ENCODE measurements around the gene SLC8A2.

SLC8A2 gene

DNA sequence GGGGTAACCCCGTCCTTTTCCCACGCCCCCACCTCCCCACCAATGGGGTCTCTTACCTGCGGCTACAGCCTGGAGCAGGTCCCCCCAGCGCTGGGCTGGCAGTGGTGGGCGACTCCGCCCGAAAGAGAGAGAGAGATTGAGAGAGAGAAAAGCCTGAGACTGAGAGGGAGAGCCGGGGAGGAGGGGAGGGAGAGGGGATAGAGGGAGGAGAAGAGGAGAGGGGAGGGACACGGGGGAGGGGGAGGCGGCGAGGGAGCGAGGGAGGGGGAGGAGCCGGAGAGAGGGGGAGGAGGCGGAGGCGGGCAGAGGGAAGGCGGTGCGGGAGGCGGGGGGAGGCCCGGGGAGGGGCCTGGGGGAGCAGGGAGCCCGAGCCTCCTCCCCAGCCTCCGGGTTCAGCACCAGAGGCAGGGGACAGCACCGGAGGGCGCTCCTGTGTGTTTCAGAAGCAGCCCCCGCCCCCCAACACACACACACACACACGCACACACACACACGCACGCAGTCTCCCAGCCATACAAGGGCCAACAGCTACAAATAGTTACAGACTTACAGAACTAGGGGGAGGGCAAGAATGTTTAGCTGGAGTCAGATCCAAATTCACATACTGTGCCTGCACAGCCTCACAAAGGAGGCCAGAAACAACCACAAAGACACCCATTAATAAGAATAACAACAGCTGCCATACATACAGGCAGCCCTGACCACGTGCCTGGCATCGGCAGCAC lies at the start of gene SLC8A2:
SLC8A2 (minus strand) TSS at position 161 of the 725 bp plus-strand sequence. CDS start 5,490 bp downstream, outside the sequence.
- DNase-seq = no peak

DNA sequence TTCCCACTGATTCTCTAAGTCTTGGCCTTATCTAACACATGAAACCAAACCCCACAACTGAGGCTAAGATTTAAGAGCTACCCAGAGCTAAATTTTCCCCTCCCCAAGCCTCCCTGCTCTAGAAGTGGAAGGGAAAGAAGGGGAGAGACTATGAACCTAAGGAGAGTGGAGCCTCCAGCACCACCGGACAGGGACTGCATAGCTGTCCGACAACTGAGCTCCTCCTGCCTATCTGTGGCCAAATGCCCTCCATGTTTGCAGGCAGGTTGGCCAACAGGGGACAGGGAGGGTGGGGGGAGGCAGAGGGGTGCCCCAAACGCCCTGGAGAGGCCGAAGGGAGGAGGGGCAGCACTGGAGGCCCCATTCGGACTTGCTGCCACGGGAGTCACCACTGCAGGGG lies 49.1 kb upstream of the SLC8A2 start:
- DNase-seq = no peak

- no peak for DNase-seq
Measured at GRCh38 chr19:47520343-47520806, 48.7 kb upstream of the SLC8A2 start.

GRCh38 chr19:47518854-47519253 lies 47.2 kb upstream of the SLC8A2 start:
- no peak for DNase-seq

DNA sequence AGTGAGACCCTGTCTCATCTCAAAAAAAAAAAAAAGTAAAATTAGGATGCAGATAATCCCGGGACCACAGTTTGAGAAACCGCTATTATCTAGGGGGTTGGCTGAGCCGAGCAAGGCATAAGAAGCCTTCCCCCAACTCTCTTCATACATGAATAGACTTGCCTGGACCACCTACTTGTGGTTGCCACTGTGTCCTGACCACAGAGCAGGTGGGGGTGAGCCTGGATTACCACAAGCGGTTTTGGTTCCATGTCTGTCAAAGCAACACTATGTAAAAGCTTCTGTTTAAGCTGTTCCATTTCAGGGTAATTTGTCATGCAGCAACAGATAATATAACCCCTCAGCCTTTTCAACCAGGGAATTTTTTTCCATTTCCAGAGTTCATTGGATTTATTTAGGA lies 46.4 kb upstream of the SLC8A2 start:
- DNase-seq = peak; percentile 46

DNA sequence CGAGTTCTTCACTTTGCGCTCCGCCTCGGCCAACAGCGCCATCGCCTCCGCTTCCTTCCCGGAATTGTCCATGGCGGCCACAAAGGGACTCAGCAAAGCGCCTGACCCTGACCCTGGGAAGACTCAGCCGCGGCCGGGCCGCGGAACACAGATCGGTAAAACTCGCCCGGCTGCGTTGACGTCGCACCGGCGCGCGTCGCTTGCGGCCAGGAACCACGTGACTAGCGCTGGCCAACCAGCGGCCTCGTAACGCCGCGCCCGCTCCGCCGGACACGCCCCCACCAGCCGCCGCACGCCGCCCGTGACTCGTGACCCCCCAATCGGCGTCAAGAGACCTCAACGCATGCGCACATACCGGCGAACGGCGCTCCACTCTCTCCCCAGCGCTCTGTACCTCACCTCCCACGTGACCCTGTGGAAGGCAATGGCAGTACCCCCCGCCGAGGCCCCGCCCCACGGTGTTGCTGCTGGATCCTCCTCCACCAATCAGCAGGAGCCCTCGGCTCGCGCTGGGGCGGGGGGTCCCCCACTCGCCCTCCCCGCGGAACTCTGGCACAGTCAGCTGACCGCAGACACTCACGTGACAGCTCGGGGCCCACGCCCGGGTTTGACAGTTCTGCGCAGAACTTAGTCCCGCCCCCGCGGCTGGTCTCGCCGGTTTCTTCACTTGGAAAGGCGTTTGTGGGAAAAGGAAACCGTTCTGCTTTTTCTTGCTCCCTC lies 43.3 kb upstream of the SLC8A2 start, which contains the start of gene NAPA:
NAPA (minus strand) TSS at position 195 of the 720 bp plus-strand sequence; CDS start at position 72, 123 bp downstream.
- peak; percentile 99 for DNase-seq

- DNase-seq = no peak
Measured at GRCh38 chr19:47514151-47514868, 42.6 kb upstream of the SLC8A2 start.

DNA sequence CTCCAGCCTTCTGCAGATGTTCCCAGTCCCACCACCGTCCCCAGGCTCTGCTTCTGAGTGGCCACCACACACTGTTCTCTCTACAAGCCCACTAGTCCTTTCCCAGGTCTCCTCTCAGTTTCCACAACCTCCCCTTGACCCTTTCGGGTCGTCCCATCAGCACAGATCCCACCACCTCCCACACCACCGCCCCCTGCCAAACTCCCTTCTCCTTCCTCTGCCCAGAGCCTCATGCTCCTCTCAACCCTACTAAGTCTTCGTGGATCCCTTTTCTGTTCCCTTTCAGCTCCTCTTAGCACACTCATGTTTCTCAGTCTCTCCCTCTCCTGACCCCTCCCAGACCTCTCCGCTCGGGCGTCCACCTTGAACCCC lies 41.2 kb upstream of the SLC8A2 start:
- no peak for DNase-seq

GRCh38 chr19:47512183-47512947 lies 40.7 kb upstream of the SLC8A2 start:
- DNase-seq = peak; percentile 32

DNA sequence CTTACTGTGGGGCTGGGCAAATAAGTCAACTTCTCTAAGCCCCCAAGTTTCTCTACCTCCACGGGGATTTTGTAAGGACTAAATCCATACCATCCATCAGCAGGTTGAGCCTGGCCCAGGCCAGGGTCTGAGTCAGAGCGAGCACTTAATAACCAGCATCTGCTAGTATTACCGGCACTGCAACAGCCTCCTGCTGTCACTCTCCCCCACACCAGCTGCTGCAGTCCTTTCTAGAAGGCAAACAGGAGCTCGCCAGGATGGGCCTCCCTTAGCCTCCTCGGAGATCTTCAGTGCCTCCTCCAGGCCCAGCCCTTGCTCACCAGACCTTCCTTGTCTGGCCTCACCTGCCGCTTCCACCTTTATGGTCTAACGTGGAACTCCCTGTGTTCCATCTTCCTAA lies 40.0 kb upstream of the SLC8A2 start:
- no peak for DNase-seq

- DNase-seq = no peak
Measured at GRCh38 chr19:47511128-47511517, 39.4 kb upstream of the SLC8A2 start.

DNA sequence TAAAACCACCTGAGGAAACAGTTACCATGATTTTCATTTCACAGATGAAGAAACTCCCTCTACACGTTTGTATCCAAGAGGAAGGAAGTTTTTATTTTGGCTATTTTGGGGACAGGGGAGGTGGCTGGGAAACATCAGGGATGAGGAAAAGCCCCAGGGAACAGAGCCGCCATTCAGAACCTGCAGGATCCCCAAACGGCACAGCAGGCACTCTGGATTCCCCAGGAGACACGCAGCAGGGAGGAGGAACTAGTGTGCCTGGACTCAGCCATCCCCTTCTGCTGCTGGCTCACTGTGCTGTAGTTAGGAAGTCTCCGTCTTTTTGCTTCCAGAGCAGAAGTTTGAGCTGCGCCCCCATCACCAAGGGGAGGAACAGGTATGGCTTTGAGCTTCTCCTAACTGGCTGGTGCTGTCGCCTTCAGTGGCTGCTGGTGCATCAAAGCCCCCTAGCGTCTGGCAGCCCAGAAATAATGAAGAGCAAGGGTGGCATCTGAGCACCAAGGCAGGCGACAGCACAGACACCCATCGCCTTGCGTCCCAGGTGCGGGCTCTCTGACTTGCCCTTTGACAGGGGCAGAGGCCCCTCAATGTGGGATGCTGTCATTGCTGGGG lies 38.9 kb upstream of the SLC8A2 start:
- no peak for DNase-seq

DNA sequence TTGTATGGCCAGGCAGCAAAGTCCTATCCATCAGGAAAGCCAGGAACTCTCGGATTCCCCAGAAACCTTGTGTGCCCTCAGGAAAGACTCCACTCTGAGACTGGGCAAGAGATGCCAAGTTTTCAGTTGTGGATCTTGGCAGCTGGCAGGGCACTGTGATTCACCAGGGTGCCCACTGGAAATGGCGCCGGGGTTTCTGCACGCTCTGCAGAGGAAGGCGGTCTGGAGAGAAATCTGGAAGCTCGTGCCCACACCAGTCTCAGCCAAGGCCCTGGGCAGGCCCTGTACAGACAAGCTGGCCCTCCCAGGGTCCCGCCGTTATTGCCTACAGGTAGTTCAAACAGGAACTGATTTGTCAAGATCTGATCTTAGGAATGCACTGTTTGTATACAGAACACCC lies 38.3 kb upstream of the SLC8A2 start:
- no peak for DNase-seq

DNA sequence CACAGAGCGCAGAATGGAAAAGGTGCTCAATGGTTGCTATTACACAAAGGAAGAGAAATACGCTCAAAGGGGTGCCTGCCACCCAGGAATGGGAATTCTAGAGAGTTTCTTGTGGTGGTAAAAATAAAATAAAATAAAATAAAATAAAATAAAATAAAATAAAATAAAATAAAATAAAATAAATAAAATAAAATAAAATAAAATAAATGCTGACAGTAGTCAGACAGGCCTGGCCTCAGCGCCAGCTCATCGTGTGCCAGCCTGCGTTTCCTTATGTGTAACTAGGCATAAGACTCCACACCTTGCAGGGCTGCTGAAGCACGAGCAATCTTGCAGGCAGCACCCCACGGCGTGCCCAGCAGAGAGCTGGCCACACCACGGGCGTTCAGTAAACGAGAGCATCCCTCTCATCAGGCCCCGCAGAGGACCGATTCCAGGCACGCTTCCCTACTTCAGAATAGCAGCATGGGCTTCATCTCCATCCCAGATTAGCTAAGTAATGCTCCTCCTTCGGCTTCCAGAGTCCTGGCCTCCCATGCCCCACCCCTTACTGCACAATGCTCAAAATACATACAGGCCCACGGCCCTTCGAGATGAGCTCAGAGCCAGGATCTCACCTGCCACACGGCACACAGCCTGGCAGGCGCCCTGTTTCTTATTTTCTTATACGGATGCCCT lies 37.6 kb upstream of the SLC8A2 start:
- DNase-seq = no peak

DNA sequence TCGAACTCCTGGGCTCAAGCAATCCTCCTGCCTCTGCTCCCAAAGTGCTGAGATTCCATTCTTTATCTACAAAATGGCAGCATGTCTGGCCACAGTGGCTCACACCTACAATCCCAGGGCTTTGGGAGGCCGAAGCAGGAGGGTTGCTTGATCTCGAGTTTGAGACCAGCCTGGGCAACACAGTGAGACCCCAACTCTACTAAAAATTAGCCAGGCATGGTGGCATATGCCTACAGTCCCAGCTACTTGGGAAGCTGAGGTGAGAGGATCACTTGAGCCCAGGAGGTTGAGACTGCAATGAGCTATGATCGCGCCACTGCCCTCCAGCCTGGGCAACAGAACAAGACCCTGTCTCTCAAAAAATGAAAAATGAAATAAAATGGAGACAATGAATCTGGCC lies 37.0 kb upstream of the SLC8A2 start:
- no peak for DNase-seq

DNA sequence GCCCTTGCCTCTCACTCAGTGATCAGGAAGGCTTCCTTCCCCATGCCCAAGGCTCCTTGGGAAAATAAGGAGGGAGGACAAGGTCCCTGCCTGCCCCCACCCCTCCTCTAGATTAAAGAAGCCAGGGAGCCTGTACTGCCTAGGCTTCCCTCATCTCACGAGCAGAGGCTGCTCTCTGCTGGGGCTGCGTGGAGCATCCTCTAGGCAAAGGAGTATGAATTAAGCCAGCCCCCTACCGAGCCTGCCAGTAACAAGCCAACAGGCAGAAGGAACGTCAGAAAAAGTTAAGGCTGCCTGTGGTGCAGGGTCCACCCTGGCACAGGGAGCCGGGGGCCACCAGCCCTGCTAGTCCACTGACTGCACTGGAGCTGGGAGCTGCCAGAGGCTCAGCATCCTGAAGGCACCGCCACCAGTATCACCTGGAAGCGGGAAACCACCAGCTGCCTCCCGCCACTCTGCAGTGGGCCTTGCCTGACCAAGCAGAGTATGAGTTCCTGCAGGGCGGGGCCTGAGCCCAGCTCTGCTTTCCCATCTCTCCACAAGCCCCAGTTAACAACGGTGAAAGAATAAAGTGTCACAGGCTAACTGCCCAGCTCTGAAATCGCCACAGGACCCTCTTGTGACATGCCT lies 36.3 kb upstream of the SLC8A2 start:
- no peak for DNase-seq

GRCh38 chr19:47507012-47507411 lies 35.3 kb upstream of the SLC8A2 start:
- DNase-seq = no peak

GRCh38 chr19:47506459-47506858 lies 34.8 kb upstream of the SLC8A2 start:
- no peak for DNase-seq

DNA sequence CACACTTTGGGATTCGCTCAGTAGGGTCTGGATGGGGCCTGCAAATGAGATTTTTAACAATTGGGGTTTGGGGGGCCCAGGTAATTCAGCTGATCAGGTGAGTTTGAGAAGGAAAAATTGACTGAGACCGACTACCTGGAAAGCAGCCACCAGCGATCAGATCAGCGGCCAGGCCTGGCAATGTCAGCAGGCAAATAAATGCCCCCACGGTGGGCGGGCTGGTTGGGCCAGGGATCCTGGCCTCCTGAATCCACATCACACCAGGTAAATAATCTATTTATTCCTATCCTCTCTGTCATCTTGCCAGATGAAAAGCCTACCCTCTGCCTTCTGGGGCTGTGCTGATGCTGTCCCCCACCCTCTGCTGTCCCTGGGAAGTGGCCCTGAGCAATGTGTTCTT lies 33.8 kb upstream of the SLC8A2 start:
- DNase-seq = no peak

- DNase-seq = no peak
Measured at GRCh38 chr19:47503826-47504150, 32.1 kb upstream of the SLC8A2 start.

- DNase-seq = no peak
Measured at GRCh38 chr19:47503130-47503825, 31.6 kb upstream of the SLC8A2 start.
